ENCODE results near the gene ZNF417. TPM values are rescaled to one million over a fixed set of nuclear protein-coding genes. Genes with fewer than 3 reads are reported as not detected.
A peak's percentile ranks its signal among the peaks of the same experiment; 100 is the strongest.

The ZNF417 gene
- total and polyA plus RNA-seq, 9 of the 15 experiments (the other 6 are each of a cell fraction or from before 2014, with no cell fraction given), result 0.35 to 7.2 (median 3.2) TPM

DNA sequence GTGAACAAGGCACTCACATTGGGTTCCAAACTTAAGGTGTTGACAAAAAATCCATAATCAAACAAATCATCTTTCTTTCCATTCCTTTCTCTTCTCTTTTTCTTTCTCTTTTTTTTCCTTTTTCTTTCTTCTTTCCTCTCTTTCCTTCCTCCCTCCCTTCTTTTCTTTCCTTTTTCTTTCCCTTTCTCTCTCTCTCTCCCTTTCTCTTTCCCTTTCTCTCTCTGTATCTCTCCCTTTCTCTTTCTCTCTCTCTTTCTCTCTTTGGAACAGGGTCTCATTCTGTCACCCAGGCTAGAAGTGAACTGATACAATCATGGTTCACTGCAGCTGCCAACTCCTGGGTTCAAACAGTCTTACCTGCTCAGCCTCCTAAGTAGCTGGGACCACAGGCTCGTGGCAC, 45.4 kb upstream of the ZNF417 start:
- DNase-seq (ENCODE audit: extremely low read depth in 1 of 4, low spot score in 3 of 4) (no peak), FAIRE-seq (no peak), ATAC-seq (no peak)
- in situ Hi-C loops (cut with MboI) (no loop called here), intact Hi-C loops (cut with micrococcal nuclease) (no loop called here)
- no TSS peak for BruUV-seq (replicated peaks)
- Histone ChIP-seq H3K9me1 (ENCODE audit: control insufficient read depth, insufficient read depth, low read length) (no peaks in the 10 kb centered on the region), H3K27me3 (ENCODE audit: control insufficient read depth in 2 of 2, insufficient read depth in 2 of 2, low read length in 2 of 2) (no peaks in the 10 kb centered on the region), H3K4me3 (no peak overlapping the region), H3K79me2 (ENCODE audit: control insufficient read depth, insufficient read depth, low read length) (no peaks in the 10 kb centered on the region), H4K20me1 (replicated peaks; ENCODE audit: control insufficient read depth, insufficient read depth, low read length) (no peaks in the 10 kb centered on the region), H3K4me1 (replicated peaks in 1 of 2; ENCODE audit: control insufficient read depth in 2 of 2, insufficient read depth in 2 of 2, low read length in 2 of 2) (no peaks in the 10 kb centered on the region), H3K27ac (ENCODE audit: extremely low read depth, low read depth, low read length) (no peak overlapping the region), H3K36me3 (ENCODE audit: control insufficient read depth, insufficient read depth, low read length) (no peaks in the 10 kb centered on the region), H2AFZ (ENCODE audit: low read depth, low read length) (no peak overlapping the region), H3K9me3 (replicated peaks; ENCODE audit: control insufficient read depth, insufficient read depth, low read depth, low read length) (no peaks in the 10 kb centered on the region), H3K4me2 (ENCODE audit: insufficient read depth, low read length) (no peak overlapping the region), H3K9ac (ENCODE audit: insufficient read depth in 1 of 2, low read depth in 2 of 2, low read length in 2 of 2) (no peak overlapping the region)
- ChIA-PET CTCF (ENCODE audit: low intra/inter-chr PET ratio) (no interaction called here), POLR2A (no interaction called here)
- 0% methylated on average over 1 of the region's 1 CpG for WGBS (ENCODE audit: insufficient coverage, low coverage, missing lambda C conversion rate)
- TF ChIP-seq, protein P1, sequence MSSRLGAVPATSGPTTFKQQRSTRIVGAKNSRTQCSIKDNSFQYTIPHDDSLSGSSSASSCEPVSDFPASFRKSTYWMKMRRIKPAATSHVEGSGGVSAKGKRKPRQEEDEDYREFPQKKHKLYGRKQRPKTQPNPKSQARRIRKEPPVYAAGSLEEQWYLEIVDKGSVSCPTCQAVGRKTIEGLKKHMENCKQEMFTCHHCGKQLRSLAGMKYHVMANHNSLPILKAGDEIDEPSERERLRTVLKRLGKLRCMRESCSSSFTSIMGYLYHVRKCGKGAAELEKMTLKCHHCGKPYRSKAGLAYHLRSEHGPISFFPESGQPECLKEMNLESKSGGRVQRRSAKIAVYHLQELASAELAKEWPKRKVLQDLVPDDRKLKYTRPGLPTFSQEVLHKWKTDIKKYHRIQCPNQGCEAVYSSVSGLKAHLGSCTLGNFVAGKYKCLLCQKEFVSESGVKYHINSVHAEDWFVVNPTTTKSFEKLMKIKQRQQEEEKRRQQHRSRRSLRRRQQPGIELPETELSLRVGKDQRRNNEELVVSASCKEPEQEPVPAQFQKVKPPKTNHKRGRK (tag; IDR thresholded peaks at IDR 0.05), result 0 out of 2 replicates have a peak, but pooled peaks have one; percentile 17
- no peak for TF ChIP-seq FIP1L1 (IDR thresholded peaks at IDR 0.05; ENCODE audit: low read depth, low read length, poor library complexity, severe bottlenecking)

DNA sequence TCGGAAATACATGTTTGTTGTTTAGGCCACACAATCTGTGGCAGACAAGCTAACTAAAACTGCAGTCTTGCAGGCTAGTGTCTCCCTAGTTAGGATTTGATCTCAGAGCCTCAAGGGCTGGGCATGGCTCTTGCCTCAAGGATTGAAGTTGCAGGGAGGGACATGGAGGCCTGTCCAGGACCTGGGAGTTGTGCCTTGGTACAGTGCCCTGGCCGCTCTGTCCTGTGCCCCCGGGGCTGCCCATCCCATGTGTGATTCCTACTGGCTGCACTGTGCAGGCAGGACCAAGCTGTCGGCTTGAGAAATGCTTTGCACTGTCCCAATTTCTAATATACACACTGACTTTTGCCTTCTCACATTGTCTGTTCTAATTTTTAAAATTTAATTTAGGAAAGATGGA, 38.6 kb upstream of the ZNF417 start:
- 0% methylated on average over 4 of the region's 4 CpGs for WGBS (ENCODE audit: insufficient coverage, low coverage, missing lambda C conversion rate)
- H3K4me3 ChIP-seq, result no peak overlapping the region
- intact Hi-C loops (cut with micrococcal nuclease), result no loop called here
- TF ChIP-seq C11orf30 (IDR thresholded peaks at IDR 0.05; ENCODE audit: low read depth), result no peak
- no peak for TF ChIP-seq FOS (IDR thresholded peaks at IDR 0.05; ENCODE audit: extremely low read depth, insufficient read length)
- TF ChIP-seq, protein P2, sequence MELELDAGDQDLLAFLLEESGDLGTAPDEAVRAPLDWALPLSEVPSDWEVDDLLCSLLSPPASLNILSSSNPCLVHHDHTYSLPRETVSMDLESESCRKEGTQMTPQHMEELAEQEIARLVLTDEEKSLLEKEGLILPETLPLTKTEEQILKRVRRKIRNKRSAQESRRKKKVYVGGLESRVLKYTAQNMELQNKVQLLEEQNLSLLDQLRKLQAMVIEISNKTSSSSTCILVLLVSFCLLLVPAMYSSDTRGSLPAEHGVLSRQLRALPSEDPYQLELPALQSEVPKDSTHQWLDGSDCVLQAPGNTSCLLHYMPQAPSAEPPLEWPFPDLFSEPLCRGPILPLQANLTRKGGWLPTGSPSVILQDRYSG (tag; conservative IDR thresholded peaks at IDR 0.05; ENCODE audit: low read depth), result no peak
- TF ChIP-seq CBX2 (IDR thresholded peaks at IDR 0.05; ENCODE audit: insufficient read depth, low read length, poor library complexity, severe bottlenecking), result no peak
- TF ChIP-seq SMAD3 (CRISPR knock-in tag; conservative IDR thresholded peaks at IDR 0.05), result no peak
- no peak for TF ChIP-seq CREB1 (IDR thresholded peaks at IDR 0.05)
- TF ChIP-seq CREB1 (CRISPR knock-in tag; IDR thresholded peaks at IDR 0.05), result no peak
- TF ChIP-seq ZNF354B (CRISPR knock-in tag; IDR thresholded peaks at IDR 0.05), result no peak
- no peak for TF ChIP-seq ZNF778 (CRISPR knock-in tag; IDR thresholded peaks at IDR 0.05)
- TF ChIP-seq SRSF7 (optimal IDR thresholded peaks at IDR 0.05; ENCODE audit: low read depth, low read length), result no peak
- no peak for TF ChIP-seq ZKSCAN3 (CRISPR knock-in tag; IDR thresholded peaks at IDR 0.05)

More for the DNA sequence above, 38.6 kb upstream of the ZNF417 start:
- in situ Hi-C loops (cut with MboI), result no loop called here
- ChIA-PET CTCF (ENCODE audit: low intra/inter-chr PET ratio) (no interaction called here), POLR2A (interaction anchor here (1.5 kb wide), 1 partner anchor 10 kb away, joined by 3 read pairs; no protein-coding TSS in a partner anchor)
- H3K27ac ChIP-seq (ENCODE audit: extremely low read depth, low read depth, low read length), result no peak overlapping the region
- BruUV-seq (replicated peaks), result no TSS peak
- DNase-seq (ENCODE audit: extremely low read depth in 1 of 4, low spot score in 3 of 4), result no peak
- H3K9me3 ChIP-seq (replicated peaks; ENCODE audit: control insufficient read depth, insufficient read depth, low read depth, low read length), result no peaks in the 10 kb centered on the region; the same call in 1 of the 2 replicates
- H3K9ac ChIP-seq (ENCODE audit: insufficient read depth in 1 of 2, low read depth in 2 of 2, low read length in 2 of 2), result no peak overlapping the region
- no peak overlapping the region for H2AFZ ChIP-seq (ENCODE audit: low read depth, low read length)
- no peaks in the 10 kb centered on the region for H3K79me2 ChIP-seq (ENCODE audit: control insufficient read depth, insufficient read depth, low read length)
- no peaks in the 10 kb centered on the region for H4K20me1 ChIP-seq (replicated peaks; ENCODE audit: control insufficient read depth, insufficient read depth, low read length)
- H3K27me3 ChIP-seq (ENCODE audit: control insufficient read depth in 2 of 2, insufficient read depth in 2 of 2, low read length in 2 of 2), result no peaks in the 10 kb centered on the region
- no peaks in the 10 kb centered on the region for H3K36me3 ChIP-seq (ENCODE audit: control insufficient read depth, insufficient read depth, low read length)
- no peak for FAIRE-seq
- no peak for ATAC-seq
- H3K4me2 ChIP-seq (ENCODE audit: insufficient read depth, low read length), result no peak overlapping the region
- no peaks in the 10 kb centered on the region for H3K9me1 ChIP-seq (ENCODE audit: control insufficient read depth, insufficient read depth, low read length)
- no peaks in the 10 kb centered on the region for H3K4me1 ChIP-seq (replicated peaks in 1 of 2; ENCODE audit: control insufficient read depth in 2 of 2, insufficient read depth in 2 of 2, low read length in 2 of 2)

Data from K562 (cell line).